Esophagus muscularis mucosa (tissue), 4 donors: ENCODE results near the gene CD28. TPM values are rescaled to one million over a fixed set of nuclear protein-coding genes. Genes with fewer than 3 reads are reported as not detected.

Experiments used
- DNase-seq: peaks from one replicate; pipeline ENCODE4 v3.0.0-alpha.2; 2017; ENCODE audit errors: extremely low spot score
- H3K27ac ChIP-seq, 4 donors: fragments of 200-600 bp; sonication (generic); replicated peaks in 1 of 4; 1 replicate in 3 of 4; 2 replicates in 1 of 4; pipeline ENCODE4 v1.5.1; 2016 to 2019; ENCODE audit warnings: mild to moderate bottlenecking in 1 of 4
- H3K27me3 ChIP-seq, 4 donors: fragments of 200-600 bp; sonication (generic); one replicate each; pipeline versions ENCODE4 v1.5.1 to v1.6.0; 2016 to 2019
- H3K36me3 ChIP-seq, 4 donors: fragments of 200-600 bp; sonication (generic); one replicate each; pipeline ENCODE4 v1.5.1; 2016 to 2019
- H3K4me1 ChIP-seq, 4 donors: fragments of 200-600 bp; sonication (generic); one replicate each; pipeline ENCODE4 v1.5.1; 2016 to 2019
- H3K4me3 ChIP-seq, 4 donors: fragments of 200-600 bp; sonication (generic); 1 replicate in 2 of 4; 2 replicates in 2 of 4; pipeline ENCODE4 v1.5.1; 2016 to 2019; ENCODE audit warnings: mild to moderate bottlenecking in 4 of 4, moderate library complexity in 1 of 4
- H3K9me3 ChIP-seq, 4 donors: fragments of 200-600 bp; sonication (generic); 1 replicate in 3 of 4; 2 replicates in 1 of 4; pipeline ENCODE4 v1.5.1; 2016 to 2019
- CTCF ChIP-seq, 3 experiments: fragments of 200-600 bp in 2 of 3; fragments of 450-650 bp in 1 of 3; sonication (generic) in 2 of 3; IDR thresholded peaks; one replicate each; pipeline ENCODE4 v1.5.1; 2017 to 2019; ENCODE audit warnings: antibody characterized with exemption in 3 of 3, mild to moderate bottlenecking in 2 of 3, moderate library complexity in 1 of 3
- EP300 ChIP-seq: sonication (generic); formaldehyde crosslinking; IDR thresholded peaks from one replicate; pipeline ENCODE4 v1.6.1; 2017; ENCODE audit warnings: antibody characterized with exemption
- POLR2A ChIP-seq: fragments of 450-650 bp; IDR thresholded peaks from one replicate; pipeline ENCODE4 v1.6.1; 2017; ENCODE audit warnings: antibody characterized with exemption, moderate library complexity, mild to moderate bottlenecking, low read depth
- POLR2AphosphoS5 ChIP-seq, 2 donors: sonication (generic); formaldehyde crosslinking; IDR thresholded peaks; one replicate each; pipeline ENCODE4 v1.6.1; 2017; ENCODE audit warnings: antibody characterized with exemption in 2 of 2
- WGBS: methylation state at CpG from one replicate; pipeline ENCODE4 v1.1.5; 2018; 5-methylcytosine and 5-hydroxymethylcytosine counted together
- intact Hi-C: fragments of 100-400 bp; cut with DNase I; formaldehyde crosslinking; loops from one replicate; pipeline ENCODE4 v1.15.1; 2023
- total RNA-seq, 4 donors: library from RNA; depleted of rRNA; stranded (reverse); fragments of >200 nt; gene quantifications; one replicate each; pipeline versions ENCODE4 v1.1.0 to v1.2.1, GENCODE V29; 2016

CD28 gene
- total RNA-seq, 4 donors from 2014 or later, result under 0.01 to 2.2 (median 0.28) TPM

GRCh38 chr2:203671876-203672275 lies 34.6 kb upstream of the CD28 start:
- TF ChIP-seq POLR2AphosphoS5 (IDR thresholded peaks at IDR 0.05), result no peak
- TF ChIP-seq CTCF (IDR thresholded peaks at IDR 0.05), result no peak
- TF ChIP-seq POLR2A, result no peak
- H3K4me1 ChIP-seq, result peaks cover 0 to 21% (median 19%) of the 10 kb centered on the region in 4 donors
- no peaks in the 10 kb centered on the region for H3K27me3 ChIP-seq
- intact Hi-C loops, result no loop called here
- no peak overlapping the region for H3K4me3 ChIP-seq
- no peak for DNase-seq
- H3K9me3 ChIP-seq, result no peaks in the 10 kb centered on the region
- no peak overlapping the region for H3K27ac ChIP-seq
- WGBS, result 95% methylated on average over 1 of the region's 1 CpG
- H3K36me3 ChIP-seq, result no peaks in the 10 kb centered on the region

- peaks cover 0 to 21% (median 19%) of the 10 kb centered on the region in 4 donors for H3K4me1 ChIP-seq
- WGBS, result 88% methylated on average over 3 of the region's 3 CpGs
- no peak for DNase-seq
- intact Hi-C loops, result no loop called here
- H3K27ac ChIP-seq, result no peak overlapping the region
- no peaks in the 10 kb centered on the region for H3K27me3 ChIP-seq
- no peaks in the 10 kb centered on the region for H3K36me3 ChIP-seq
- no peaks in the 10 kb centered on the region for H3K9me3 ChIP-seq
- TF ChIP-seq POLR2AphosphoS5 (IDR thresholded peaks at IDR 0.05), result no peak
- no peak for TF ChIP-seq POLR2A
- TF ChIP-seq CTCF (IDR thresholded peaks at IDR 0.05), result no peak
- no peak for TF ChIP-seq EP300
- H3K4me3 ChIP-seq, result no peak overlapping the region
These were observed 33.6 kb upstream of the CD28 start for GRCh38 chr2:203672856-203673255.

GRCh38 chr2:203673933-203674332 lies 32.5 kb upstream of the CD28 start:
- peak overlapping the region in 2 of 4 donors; percentile 9 to 45 for H3K27ac ChIP-seq
- H3K9me3 ChIP-seq, result no peaks in the 10 kb centered on the region
- TF ChIP-seq CTCF (IDR thresholded peaks at IDR 0.05) (no peak), POLR2A (no peak), EP300 (no peak), POLR2AphosphoS5 (IDR thresholded peaks at IDR 0.05) (no peak)
- H3K4me3 ChIP-seq, result no peak overlapping the region
- intact Hi-C loops, result no loop called here
- 100% methylated on average over 1 of the region's 1 CpG for WGBS
- H3K4me1 ChIP-seq, result peaks cover 0 to 21% (median 19%) of the 10 kb centered on the region in 4 donors
- DNase-seq, result no peak
- no peaks in the 10 kb centered on the region for H3K27me3 ChIP-seq
- no peaks in the 10 kb centered on the region for H3K36me3 ChIP-seq

- Histone ChIP-seq H3K4me1 (peaks cover 0 to 21% (median 19%) of the 10 kb centered on the region in 4 donors), H3K9me3 (no peaks in the 10 kb centered on the region), H3K36me3 (no peaks in the 10 kb centered on the region), H3K27ac (peak overlapping the region in 1 of 4 donors; percentile 45), H3K27me3 (no peaks in the 10 kb centered on the region), H3K4me3 (no peak overlapping the region)
- TF ChIP-seq POLR2AphosphoS5 (IDR thresholded peaks at IDR 0.05), result no peak
- TF ChIP-seq EP300, result no peak
- TF ChIP-seq CTCF (IDR thresholded peaks at IDR 0.05), result no peak
- intact Hi-C loops, result no loop called here
- 38% methylated on average over 3 of the region's 3 CpGs for WGBS
- DNase-seq, result no peak
These were observed 31.4 kb upstream of the CD28 start for GRCh38 chr2:203675086-203675485.

- Histone ChIP-seq H3K27ac (no peak overlapping the region), H3K4me1 (peaks cover 35 to 55% (median 53%) of the 10 kb centered on the region in 4 donors), H3K27me3 (no peaks in the 10 kb centered on the region), H3K4me3 (no peak overlapping the region), H3K36me3 (no peaks in the 10 kb centered on the region), H3K9me3 (no peaks in the 10 kb centered on the region)
- TF ChIP-seq EP300, result no peak
- TF ChIP-seq POLR2AphosphoS5 (IDR thresholded peaks at IDR 0.05), result no peak
- no peak for TF ChIP-seq CTCF (IDR thresholded peaks at IDR 0.05)
- TF ChIP-seq POLR2A, result no peak
- peak; percentile 17 for DNase-seq
- 94% methylated on average over 3 of the region's 3 CpGs for WGBS
- intact Hi-C loops, result no loop called here
These were observed 27.5 kb upstream of the CD28 start for GRCh38 chr2:203678971-203679370.
